ENCODE data around the gene STK32B. TPM values are rescaled to one million over a fixed set of nuclear protein-coding genes. Genes with fewer than 3 reads are reported as not detected.
A peak's percentile ranks its signal among the peaks of the same experiment; 100 is the strongest.

Gene STK32B
- total RNA-seq, 1 experiment from 2014 or later: 0.37 TPM

DNA sequence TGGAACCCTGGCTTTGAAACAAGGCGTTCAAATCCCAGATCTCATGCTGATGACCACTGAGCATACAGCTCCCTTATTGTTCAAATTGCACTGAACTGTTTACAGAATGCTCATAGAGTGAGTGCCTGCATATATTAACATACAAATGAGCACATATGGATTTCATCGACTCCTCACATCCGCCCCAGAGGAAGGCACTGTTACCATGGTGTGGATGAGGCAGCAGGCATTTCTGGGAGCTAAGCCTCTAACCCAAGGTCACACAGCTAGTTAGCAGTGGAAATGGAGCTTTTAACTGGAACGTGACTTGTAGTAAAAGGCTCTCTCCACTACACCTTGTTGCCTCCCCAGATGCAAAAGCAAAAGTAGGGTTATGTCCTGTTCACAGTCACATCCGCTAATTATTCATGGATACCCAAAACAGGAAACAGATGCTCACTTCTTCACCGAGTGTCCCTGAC lies 289.7 kb downstream of the STK32B start:
- no peak for DNase-seq (ENCODE audit: low read depth)

DNA sequence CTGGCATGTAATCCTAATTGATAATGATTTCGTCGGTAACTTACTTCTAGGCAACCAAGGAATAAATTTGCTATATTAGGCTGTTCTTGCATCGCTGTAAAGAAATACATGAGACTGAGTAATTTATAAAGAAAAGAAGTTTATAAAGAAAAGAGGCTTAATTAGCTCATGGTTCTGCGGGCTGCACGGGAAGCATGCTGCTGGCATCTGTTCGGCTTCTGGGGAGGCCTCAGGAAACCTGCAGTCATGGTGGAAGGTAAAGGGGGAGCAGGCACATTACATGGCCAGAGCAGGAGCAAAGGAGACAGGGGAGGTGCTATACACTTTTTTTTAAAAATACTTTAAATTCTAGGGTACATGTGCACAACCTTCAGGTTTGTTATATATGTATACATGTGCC lies 290.2 kb downstream of the STK32B start:
- no peak for DNase-seq (ENCODE audit: low read depth)

DNA sequence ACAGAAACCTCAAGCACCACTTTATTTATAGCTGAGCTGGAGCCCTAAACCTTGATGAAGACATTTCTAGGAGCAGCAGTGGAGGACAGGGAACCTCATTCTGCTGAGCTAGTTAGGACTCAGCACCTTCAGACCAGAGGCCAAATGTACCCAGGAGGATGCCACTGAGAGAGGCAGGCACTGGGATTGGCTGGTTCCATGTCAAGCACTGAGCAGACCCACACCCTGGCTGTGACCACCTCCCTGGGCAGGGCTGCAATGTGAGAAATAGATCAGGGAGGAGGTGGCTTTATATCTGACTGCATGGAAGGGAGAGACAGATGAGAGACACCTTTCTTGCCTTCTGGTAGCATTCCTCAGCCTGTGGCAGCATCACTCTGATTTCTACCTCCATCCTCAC lies 304.6 kb downstream of the STK32B start:
- DNase-seq (ENCODE audit: low read depth): no peak

DNA sequence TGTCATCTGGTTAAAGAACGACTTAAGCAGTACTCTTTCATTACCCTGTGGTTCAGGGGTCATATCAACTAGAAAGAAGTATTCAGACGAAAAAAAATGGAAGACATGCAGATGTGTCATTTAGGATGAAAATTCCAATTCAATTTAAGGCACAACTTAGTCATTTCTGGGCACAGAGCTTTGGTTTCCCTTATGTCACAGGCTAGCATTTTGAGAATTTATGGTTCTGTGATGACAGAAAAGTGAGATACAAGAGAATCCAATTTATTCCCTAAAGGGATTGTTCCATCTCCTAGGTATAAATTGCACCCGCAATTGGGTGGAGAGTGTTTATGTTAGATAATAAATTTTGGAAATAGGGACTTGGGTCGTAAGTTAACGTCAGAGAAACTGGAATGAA lies 306.6 kb downstream of the STK32B start:
- DNase-seq (ENCODE audit: low read depth): no peak

DNA sequence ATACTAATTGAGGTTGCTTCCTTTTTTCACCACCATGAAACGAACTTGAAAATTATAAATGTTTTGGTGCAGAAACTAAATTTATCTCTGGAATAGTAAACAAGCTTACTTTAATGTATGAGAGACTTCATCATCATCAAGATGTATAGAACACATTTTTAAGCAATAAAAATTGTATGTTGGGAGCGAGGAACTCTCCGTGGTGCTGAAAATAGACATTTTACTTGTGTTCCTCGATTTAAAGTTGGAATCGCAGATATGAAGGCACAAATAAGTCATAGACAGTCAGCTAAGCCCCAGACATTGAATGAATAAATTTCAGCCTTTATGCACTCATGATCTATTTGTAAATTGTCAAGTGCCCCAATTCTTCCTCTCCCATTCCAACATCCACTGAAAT lies 310.7 kb downstream of the STK32B start:
- no peak for DNase-seq (ENCODE audit: low read depth)

DNA sequence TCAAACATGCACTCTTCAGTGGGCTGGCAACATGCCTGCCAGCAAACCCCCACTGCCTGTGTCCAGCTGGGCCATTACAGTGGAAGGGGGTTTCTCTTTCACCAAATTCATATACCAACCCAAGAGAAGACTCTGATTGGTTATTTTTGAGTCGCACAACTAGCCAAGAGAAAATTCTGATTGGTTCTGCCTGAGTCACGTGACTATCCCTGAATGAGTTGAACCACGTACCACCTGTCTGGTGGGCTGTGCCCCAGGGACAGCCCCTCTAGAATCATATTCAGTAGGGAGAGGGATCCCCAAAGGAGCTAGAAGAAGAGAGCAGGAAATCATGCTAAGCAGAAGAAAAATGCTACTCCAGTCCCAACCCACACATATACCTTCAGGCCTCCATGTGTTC lies 313.1 kb downstream of the STK32B start:
- no peak for DNase-seq (ENCODE audit: low read depth)

DNA sequence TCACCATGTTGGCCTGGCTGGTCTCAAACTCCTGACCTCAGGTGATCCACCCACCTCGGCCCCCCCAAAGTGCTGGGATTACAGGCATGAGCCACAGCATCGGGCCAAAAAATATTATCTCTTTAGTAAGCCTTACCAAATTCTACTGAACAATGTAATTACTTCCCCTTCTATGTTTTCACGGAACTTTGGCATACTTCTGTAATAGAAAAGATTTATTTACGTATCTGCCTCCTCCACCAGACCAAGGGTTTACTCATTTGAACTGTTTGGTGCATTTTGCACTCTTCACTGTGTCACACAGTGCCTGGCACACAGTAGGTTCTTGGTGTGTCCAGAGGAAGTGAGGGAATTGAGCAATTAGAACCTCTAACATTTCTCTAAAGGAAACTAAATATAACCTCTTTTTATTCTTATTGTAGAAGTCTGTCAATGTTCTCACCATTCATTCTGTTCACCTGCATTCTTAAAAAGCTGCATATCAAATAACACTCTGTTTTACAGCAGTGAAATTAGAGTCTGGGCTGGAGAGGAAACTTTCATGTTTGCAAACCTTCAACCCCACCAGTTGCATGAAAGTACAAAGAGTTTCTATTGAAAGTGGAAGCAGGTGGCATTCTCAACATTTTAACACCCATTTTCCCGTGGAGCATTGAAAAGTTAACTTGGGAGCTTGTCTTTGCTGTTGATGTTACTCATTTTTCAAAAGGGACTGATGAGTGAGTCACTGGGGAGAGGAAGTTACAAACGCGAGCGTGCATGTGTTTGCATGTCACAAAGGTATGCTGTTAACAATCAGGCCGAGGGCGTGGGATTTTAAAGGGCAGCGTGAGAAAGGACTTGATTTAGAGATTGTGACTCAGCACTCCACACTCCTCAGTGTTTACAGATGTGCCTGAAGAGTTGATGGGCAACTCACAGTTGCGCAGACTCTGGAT lies 314.1 kb downstream of the STK32B start:
- peak; percentile 81 for DNase-seq (ENCODE audit: low read depth)

DNA sequence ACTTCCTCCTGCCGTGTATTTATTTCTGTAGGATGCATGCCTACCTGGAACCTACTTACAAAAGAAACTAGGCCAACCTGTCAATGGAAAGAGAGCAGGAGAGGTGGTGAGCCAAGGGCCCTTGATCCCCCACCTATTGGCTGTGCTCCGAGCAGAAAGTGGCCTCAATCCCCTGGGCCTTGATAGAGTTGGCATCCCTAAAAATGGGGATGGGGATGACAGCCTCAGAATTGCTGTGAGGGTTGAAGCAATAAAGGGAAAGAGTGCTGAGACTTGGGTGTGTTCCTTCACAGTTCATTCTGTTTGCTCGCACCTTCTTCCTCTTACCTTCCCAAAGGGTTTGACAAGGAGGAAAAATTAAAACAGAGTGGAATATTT lies 314.7 kb downstream of the STK32B start:
- no peak for DNase-seq (ENCODE audit: low read depth)

DNA sequence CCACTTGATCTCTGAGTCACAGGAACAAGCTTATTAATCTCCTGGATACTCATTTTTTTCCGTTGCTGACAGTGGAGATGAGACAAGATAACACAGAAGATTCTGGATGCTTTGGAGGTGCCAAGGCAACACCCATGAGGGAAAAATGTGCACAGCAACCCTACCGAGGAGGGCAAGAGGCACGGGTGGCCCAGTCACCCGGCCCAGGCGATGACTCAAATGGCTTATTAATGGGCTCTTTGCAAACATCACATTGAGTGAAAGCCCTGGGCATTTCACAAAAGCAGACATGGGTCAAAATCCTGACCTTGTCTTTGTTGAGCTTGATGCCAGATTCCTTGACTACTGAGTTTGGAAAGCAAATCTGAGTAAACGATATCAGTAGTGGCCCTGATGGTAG lies 315.1 kb downstream of the STK32B start:
- peak; percentile 29 for DNase-seq (ENCODE audit: low read depth)

DNA sequence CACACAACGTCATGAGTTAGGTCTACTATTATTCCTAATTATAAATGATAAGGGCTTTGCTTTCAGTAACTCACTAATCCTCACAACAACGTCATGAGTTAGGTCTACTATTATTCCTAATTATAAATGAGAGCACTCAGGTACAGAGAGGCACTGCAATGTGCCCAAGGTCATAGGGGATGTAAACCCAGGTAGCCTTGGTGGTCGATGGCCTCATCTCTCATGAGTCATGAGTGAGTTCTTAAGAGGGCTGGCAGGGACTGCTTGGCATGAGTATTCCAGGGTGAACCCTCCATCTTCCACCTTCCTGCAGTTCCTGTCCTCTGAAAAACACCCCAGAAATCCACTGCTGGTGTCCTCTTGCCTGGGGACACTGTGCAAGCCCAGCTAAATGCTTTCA lies 317.1 kb downstream of the STK32B start:
- no peak for DNase-seq (ENCODE audit: low read depth)

DNA sequence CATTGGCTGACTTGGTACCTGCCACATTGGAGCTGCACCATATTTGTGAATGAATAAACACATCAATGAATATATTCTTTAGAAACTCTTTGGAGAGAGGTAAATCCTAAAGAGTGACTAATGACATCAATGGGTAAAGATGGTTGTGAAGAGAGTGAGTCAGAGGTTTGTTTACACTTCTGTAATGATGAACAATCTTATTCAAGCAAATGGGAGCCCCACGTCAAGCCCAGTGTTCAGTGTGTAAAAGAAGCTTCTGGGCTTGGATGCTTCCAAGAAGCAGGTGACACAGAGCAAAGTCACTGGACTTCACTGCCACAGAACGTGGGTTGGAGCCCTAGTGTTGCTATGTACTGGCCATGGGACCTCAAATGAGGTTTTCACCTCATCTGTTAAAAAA lies 319.0 kb downstream of the STK32B start:
- no peak for DNase-seq (ENCODE audit: low read depth)

DNA sequence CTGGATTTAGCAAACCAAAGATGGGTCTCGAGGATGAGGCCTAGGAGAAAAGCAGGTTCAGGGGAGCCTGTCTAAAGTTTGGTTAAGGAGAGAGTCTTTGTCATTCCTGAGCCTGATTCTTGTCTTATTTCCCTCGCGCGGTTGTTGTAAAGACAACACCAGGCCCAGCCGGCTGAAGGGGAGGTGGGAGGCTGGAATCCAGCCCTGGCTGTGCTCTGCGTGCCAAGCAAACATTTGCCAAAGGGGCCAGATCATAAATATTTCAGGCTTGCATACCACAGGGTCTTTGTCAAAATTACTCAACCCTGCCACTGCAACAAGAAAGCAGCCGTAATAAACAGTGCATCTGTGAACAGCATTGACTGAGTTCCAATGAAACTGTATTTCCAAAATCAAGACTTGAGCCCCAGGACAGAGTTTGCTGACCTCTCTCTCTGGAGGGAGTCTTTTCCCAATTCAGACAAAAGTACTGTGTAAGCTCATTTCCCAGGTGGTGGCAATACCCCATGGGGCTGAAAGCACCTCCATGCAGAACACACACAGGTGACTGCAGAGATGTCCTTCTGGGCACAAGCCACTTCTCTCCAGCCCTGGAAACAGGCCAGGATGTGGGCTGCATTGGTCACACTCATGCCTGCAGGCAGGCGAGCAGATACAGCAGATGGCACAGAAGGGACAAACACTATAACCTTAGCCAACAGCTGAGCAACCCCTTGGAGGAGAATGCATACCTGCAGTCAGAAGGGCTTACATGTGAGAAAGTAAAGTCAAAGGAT lies 320.3 kb downstream of the STK32B start:
- no peak for DNase-seq (ENCODE audit: low read depth)

DNA sequence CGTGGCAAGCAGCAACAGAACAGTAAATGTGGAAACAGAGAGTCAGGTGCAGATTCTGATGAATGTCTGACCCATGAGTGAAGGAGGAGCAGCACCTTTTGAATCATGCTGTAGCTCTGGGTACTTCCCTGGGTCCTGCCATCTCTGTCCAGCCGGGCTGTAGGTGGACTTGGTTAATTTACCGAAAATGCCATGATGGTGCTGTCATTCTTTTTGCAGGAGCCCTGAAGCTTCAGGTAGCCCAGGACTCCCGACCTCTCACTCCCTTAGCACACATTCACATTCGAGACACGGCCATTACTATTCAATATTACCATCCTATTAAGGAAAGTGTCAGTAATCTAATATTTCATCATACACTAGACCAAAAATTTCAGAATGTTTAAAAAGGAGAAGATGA lies 320.9 kb downstream of the STK32B start:
- DNase-seq (ENCODE audit: low read depth): no peak

DNA sequence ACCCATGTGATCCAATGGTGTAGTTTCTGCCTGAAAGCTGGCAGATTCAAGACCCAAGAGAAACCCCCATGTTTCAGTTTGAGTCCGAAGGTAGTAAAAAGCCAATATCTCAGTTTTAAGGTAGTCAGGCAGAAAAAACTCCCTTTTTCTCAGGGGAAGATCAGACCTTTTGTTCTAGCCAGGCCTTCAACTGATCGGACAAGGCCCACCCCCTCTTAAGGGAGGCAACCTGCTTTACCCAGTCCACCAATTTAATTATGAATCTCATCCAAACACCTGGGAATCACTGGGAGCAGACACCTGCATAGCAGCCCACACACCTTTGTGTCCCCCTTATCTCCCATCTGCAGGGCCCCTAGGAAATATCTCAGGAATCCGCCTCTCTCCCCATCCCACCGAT lies 322.0 kb downstream of the STK32B start:
- DNase-seq (ENCODE audit: low read depth): no peak

DNA sequence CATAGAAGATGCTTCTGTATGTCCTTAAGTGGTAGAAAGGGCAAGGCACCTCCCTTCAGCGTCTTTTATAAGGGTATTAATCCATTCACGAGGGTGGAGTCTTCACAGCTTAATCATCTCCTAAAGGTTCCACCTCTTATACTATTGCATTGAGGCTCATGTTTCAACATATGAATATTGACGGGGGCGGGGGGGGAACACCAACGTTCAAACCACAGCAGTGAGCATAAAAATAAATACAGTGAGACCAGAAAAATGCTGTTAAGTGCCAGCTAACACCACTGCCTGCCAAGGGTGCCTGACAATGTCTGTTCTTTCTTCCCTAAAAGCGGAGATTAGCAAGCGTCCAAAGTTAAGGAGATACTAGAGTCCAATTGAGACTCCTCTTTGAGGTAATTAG lies 323.3 kb downstream of the STK32B start:
- no peak for DNase-seq (ENCODE audit: low read depth)

DNA sequence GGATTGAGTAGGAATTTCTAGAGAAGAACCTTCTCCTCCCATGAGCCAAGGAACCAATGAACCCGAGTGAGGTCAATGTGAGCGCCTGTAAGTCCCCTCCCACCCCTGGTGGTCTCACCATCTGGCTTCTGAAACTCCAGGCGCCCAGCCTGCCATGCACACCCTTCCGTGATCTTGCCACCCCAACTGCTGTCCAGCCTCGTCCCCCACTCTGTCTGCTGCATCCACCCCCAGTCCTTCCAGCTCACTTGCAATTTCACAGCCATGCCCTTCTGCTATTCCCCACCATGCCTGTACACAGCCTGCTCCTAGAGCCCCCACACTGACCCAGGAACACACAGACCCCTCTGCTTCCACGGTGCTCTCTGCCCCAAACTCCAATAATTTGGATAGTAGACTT lies 323.7 kb downstream of the STK32B start:
- no peak for DNase-seq (ENCODE audit: low read depth)

DNA sequence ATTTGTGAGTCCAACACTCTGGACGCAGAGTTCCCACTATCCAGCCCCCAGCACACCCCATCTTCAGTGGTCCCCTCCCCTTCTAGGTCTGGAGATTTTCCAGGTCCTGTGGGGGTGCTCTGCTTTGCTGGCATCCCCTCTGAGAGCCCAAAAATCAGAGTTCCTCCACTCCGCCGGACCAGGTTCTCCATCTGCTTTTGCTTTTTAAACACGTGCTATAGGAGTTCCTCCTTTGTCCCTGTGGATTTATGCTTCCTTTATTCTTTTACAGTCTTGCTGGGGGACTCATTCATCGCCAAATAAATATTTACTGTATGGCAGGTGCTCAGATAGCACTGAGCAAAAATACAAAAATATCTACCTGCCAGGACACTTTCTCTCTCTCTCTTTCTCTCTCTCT lies 324.7 kb downstream of the STK32B start:
- DNase-seq (ENCODE audit: low read depth): no peak

DNA sequence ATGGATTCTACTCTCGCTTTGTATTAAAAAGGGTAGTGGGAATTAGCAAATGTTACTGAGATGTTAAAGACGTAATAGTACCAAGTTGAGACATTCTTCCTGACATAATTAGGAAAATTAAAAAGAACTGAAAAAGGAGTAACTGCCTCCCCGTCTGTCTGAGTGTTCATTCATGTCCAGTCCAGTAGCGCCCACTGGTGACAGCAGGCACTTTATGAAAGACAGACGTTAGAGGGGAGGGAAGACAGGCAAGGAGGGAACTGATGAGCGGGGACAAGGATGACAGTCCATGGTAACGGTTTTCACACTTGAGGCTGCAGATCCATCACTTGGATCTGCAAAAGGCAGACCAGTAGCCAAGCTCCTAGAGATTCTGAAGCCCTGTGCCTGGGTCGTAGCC lies 326.7 kb downstream of the STK32B start:
- no peak for DNase-seq (ENCODE audit: low read depth)

DNA sequence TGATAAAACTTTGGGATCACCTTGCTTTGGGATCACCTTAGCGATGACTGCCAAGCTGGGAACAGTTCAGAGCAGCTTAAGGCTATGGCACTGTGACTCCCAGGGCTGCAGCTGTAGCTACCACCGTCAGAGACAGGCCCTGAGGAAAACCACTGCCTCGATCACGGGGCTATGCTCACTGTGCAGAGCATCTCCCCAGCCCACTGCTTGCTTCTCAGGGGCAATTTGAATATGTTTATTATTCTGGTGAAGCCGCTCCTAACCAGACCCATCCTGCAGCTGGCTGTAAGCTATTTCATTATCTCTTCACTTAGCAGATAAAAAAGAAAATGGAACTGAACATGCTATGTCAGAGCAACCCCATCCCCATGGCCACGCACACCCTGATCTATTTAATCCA lies 328.6 kb downstream of the STK32B start:
- DNase-seq (ENCODE audit: low read depth): no peak

DNA sequence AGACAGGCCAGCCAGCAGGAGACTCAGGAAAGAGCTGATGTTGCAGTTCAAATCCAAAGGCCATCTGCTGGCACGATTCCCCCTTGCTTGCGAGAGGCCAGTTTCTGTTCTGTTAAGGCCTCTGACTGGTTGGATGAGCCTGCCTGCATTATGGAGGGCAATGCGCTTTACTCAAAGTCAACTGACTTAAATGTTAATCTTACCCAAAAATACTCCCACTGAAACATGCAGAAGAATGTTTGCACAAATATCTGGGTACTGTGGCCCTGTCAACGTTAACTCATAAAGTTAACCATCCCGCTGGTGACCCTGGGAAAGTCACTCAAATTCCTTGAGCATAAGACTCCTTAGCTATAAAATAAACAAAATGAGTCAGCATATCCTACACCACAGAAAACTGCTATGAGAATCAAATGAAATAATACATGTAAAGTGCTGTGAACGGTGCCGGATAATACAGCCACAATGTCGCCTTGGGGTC lies 330.7 kb downstream of the STK32B start:
- peak; percentile 17 for DNase-seq (ENCODE audit: low read depth)

DNA sequence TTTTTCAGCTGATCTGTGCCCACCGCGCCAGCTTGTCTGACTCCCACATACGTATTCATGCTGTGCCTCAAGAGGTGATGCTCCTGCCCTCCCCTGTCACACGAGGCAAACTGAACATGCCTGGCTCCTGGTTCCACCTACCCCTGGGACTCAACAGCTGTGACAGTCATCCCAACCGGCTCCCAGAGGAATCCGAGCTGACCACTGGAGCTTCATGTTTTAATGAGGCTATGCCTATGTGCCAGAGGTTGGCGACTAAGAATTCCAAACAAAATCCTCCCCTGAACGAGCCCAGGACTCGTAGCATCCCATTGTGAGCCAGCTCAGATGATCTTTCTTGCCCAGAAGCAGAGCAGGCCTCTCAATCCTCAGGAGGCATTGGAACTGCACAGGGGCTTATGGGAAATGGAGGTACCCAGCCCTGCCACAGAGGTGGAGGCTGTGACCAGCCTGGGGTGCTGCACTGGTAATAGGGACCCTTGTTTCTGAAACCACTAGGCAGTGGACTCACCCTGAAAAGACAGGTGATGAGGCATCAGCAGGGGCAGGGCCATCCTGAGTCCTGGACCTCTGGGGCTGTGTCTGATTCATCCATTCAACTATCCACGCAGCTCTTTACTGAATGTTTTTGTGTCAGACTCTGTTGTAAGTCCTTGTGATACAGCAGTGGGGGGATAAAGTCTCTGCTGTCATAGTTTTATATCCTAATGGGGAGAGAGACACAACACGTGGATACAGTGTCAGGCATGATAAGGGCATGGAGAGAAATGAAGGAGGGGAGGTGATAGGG lies 332.1 kb downstream of the STK32B start:
- no peak for DNase-seq (ENCODE audit: low read depth)
